ENCODE data around the gene SLC16A7. TPM values are rescaled to one million over a fixed set of nuclear protein-coding genes. Genes with fewer than 3 reads are reported as not detected.
A peak's percentile ranks its signal among the peaks of the same experiment; 100 is the strongest.

Gene SLC16A7
- total RNA-seq, 6 donors from 2014 or later = 5.3 to 35.6 (median 22.5) TPM

GRCh38 chr12:59675461-59675860, 79.6 kb downstream of the SLC16A7 start:
- H3K4me1 ChIP-seq = no peaks in the 10 kb centered on the region
- no peak for ATAC-seq (ENCODE audit: low FRiP score in 2 of 2)
- H3K27me3 ChIP-seq = no peaks in the 10 kb centered on the region
- no peak overlapping the region for H3K27ac ChIP-seq
- TF ChIP-seq POLR2A (IDR thresholded peaks at IDR 0.05) = no peak
- TF ChIP-seq, protein P1, sequence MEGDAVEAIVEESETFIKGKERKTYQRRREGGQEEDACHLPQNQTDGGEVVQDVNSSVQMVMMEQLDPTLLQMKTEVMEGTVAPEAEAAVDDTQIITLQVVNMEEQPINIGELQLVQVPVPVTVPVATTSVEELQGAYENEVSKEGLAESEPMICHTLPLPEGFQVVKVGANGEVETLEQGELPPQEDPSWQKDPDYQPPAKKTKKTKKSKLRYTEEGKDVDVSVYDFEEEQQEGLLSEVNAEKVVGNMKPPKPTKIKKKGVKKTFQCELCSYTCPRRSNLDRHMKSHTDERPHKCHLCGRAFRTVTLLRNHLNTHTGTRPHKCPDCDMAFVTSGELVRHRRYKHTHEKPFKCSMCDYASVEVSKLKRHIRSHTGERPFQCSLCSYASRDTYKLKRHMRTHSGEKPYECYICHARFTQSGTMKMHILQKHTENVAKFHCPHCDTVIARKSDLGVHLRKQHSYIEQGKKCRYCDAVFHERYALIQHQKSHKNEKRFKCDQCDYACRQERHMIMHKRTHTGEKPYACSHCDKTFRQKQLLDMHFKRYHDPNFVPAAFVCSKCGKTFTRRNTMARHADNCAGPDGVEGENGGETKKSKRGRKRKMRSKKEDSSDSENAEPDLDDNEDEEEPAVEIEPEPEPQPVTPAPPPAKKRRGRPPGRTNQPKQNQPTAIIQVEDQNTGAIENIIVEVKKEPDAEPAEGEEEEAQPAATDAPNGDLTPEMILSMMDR (IDR thresholded peaks at IDR 0.05) = no peak
- TF ChIP-seq POLR2AphosphoS5 (IDR thresholded peaks at IDR 0.05) = no peak
- no peak for TF ChIP-seq EP300 (IDR thresholded peaks at IDR 0.05)
- no peak for DNase-seq
- H3K36me3 ChIP-seq = no peaks in the 10 kb centered on the region
- H3K4me3 ChIP-seq = no peak overlapping the region
- no peaks in the 10 kb centered on the region for H3K9me3 ChIP-seq
- WGBS, 2 donors = 81 to 88% methylated on average over 1 of the region's 1 CpG

DNA sequence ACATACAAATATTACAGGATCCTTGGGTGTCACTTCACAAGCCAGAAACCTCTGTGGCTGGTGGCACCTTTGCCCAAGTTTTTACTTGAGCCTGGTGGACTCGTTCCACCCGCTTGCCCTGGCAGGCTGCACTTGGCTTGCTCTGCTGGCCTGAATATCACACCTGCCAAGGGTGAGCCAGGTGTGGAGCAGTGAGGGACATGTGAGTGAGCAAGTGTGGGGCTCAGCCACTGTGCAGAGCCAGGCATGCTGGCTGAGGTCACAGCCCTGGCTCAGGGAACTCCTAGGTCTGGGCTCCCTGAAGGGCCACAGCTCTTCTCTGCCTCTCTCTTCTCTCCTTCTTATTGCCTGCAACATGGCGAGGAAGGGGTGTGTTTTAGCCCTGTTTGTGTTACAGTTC, 82.0 kb downstream of the SLC16A7 start:
- TF ChIP-seq, protein P1 (IDR thresholded peaks at IDR 0.05) = no peak
- TF ChIP-seq POLR2A (IDR thresholded peaks at IDR 0.05) (no peak), POLR2AphosphoS5 (IDR thresholded peaks at IDR 0.05) (no peak), EP300 (IDR thresholded peaks at IDR 0.05) (no peak)
- Histone ChIP-seq H3K27ac (no peak overlapping the region), H3K27me3 (no peaks in the 10 kb centered on the region), H3K4me3 (no peak overlapping the region), H3K4me1 (no peaks in the 10 kb centered on the region), H3K36me3 (no peaks in the 10 kb centered on the region), H3K9me3 (no peaks in the 10 kb centered on the region)
- 60 to 81% methylated on average over 3 of the region's 3 CpGs for WGBS, 2 donors
- peak in 1 of 2 donors; percentile 8 for DNase-seq
- no peak for ATAC-seq (ENCODE audit: low FRiP score in 2 of 2)

- peak in 1 of 2 donors; percentile 56 for DNase-seq
- ATAC-seq (ENCODE audit: low FRiP score in 2 of 2) = no peak
- TF ChIP-seq POLR2AphosphoS5 (IDR thresholded peaks at IDR 0.05) (no peak), EP300 (IDR thresholded peaks at IDR 0.05) (no peak), POLR2A (IDR thresholded peaks at IDR 0.05) (no peak)
- TF ChIP-seq, protein P1 (IDR thresholded peaks at IDR 0.05) = no peak
Observed at GRCh38 chr12:59678759-59679411, 83.1 kb downstream of the SLC16A7 start.

GRCh38 chr12:59689776-59690175, 93.9 kb downstream of the SLC16A7 start:
- H3K27ac ChIP-seq = no peak overlapping the region
- TF ChIP-seq EP300 (IDR thresholded peaks at IDR 0.05) = no peak
- no peak for TF ChIP-seq POLR2AphosphoS5 (IDR thresholded peaks at IDR 0.05)
- TF ChIP-seq, protein P1 (IDR thresholded peaks at IDR 0.05) = no peak
- no peak for TF ChIP-seq POLR2A (IDR thresholded peaks at IDR 0.05)
- WGBS, 2 donors = 83 to 90% methylated on average over 2 of the region's 2 CpGs
- ATAC-seq (ENCODE audit: low FRiP score in 2 of 2) (no peak), DNase-seq (no peak)
- H3K4me3 ChIP-seq = no peak overlapping the region
- H3K36me3 ChIP-seq = no peaks in the 10 kb centered on the region
- H3K9me3 ChIP-seq = no peaks in the 10 kb centered on the region
- no peaks in the 10 kb centered on the region for H3K4me1 ChIP-seq
- no peaks in the 10 kb centered on the region for H3K27me3 ChIP-seq

More at GRCh38 chr12:59678759-59679411, 83.1 kb downstream of the SLC16A7 start:
- no peak overlapping the region for H3K27ac ChIP-seq
- no peak overlapping the region for H3K4me3 ChIP-seq
- 96 to 100% methylated on average over 2 to 5 of the region's 5 CpGs for WGBS, 2 donors
- no peaks in the 10 kb centered on the region for H3K4me1 ChIP-seq
- H3K36me3 ChIP-seq = no peaks in the 10 kb centered on the region
- H3K27me3 ChIP-seq = no peaks in the 10 kb centered on the region
- H3K9me3 ChIP-seq = no peaks in the 10 kb centered on the region

DNA sequence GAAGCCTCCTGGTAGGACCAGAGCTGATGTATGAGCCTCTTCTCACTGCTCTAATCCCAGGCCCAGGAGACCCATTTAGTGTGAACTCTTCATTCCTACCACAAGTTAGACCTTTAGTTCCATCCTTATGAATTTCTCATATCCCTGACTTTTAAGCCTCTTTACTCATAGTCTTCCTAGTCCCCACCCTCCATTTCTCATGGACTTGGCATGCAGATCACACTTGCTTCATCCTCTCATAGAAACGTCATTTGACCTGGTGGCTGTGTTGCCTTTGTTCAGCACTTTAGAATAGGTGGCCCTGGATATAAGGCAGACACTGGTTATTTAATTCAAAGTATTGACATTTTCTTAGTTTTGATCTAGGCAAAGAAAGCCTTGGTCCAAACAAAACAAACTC, 99.5 kb downstream of the SLC16A7 start:
- DNase-seq (no peak), ATAC-seq (ENCODE audit: low FRiP score in 2 of 2) (peak in 1 of 2 donors; percentile 52)
- TF ChIP-seq POLR2A (IDR thresholded peaks at IDR 0.05) = no peak
- no peak for TF ChIP-seq POLR2AphosphoS5 (IDR thresholded peaks at IDR 0.05)
- TF ChIP-seq, protein P1 (IDR thresholded peaks at IDR 0.05) = no peak
- no peak for TF ChIP-seq EP300 (IDR thresholded peaks at IDR 0.05)
- Histone ChIP-seq H3K4me1 (peaks cover 0 to 7% (median 4%) of the 10 kb centered on the region in 4 donors), H3K27ac (no peak overlapping the region), H3K27me3 (no peaks in the 10 kb centered on the region), H3K9me3 (no peaks in the 10 kb centered on the region), H3K36me3 (no peaks in the 10 kb centered on the region), H3K4me3 (no peak overlapping the region)
- WGBS, 2 donors = 74 to 79% methylated on average over 1 of the region's 1 CpG

Measured in upper lobe of left lung (tissue), 6 donors.